Astrocyte (in vitro differentiated cells and primary cell): ENCODE results near the gene DENND6B. TPM values are rescaled to one million over a fixed set of nuclear protein-coding genes. Genes with fewer than 3 reads are reported as not detected.

ENCODE experiments used
- DNase-seq: peaks from one replicate; pipeline ENCODE4 v3.0.0-alpha.2; 2010; ENCODE audit warnings: low read depth
- FAIRE-seq: peaks from 2 replicates; lab custom pipeline; 2011; peaks lifted over from hg19 to GRCh38; lab: Jason Lieb, UNC
- H2AFZ ChIP-seq: 2 replicates; pipeline ENCODE4 v1.6.0; 2012; ENCODE audit warnings: low read depth, low read length, inconsistent platforms
- H3K27ac ChIP-seq: 2 replicates; pipeline ENCODE4 v1.5.1; 2011; ENCODE audit warnings: low read depth, low read length, inconsistent platforms
- H3K27me3 ChIP-seq: 2 replicates; pipeline ENCODE4 v1.6.0; 2011; ENCODE audit warnings: low read length, inconsistent platforms; ENCODE audit not compliant: insufficient read depth
- H3K36me3 ChIP-seq: 2 replicates; pipeline ENCODE4 v1.5.1; 2011; ENCODE audit warnings: low read length, inconsistent platforms; ENCODE audit not compliant: insufficient read depth
- H3K4me1 ChIP-seq: 2 replicates; pipeline ENCODE4 v1.5.1; 2011; ENCODE audit warnings: low read length, inconsistent platforms; ENCODE audit not compliant: insufficient read depth
- H3K4me2 ChIP-seq: 2 replicates; pipeline ENCODE4 v1.6.0; 2012; ENCODE audit warnings: low read length, inconsistent platforms
- H3K4me3 ChIP-seq: 2 replicates; pipeline ENCODE4 v1.5.1; 2011; ENCODE audit warnings: low read depth, mild to moderate bottlenecking, low read length, inconsistent platforms; ENCODE audit not compliant: insufficient read depth
- H3K79me2 ChIP-seq: 2 replicates; pipeline ENCODE4 v1.6.0; 2012; ENCODE audit warnings: mild to moderate bottlenecking, low read length, inconsistent platforms; ENCODE audit not compliant: insufficient read depth
- H3K9ac ChIP-seq: 2 replicates; pipeline ENCODE4 v1.6.0; 2012; ENCODE audit warnings: mild to moderate bottlenecking, low read length, inconsistent platforms
- H3K9me3 ChIP-seq: 2 replicates; pipeline ENCODE4 v1.5.1; 2012; ENCODE audit warnings: low read depth, mild to moderate bottlenecking, low read length, inconsistent platforms; ENCODE audit not compliant: insufficient read depth
- H4K20me1 ChIP-seq: 2 replicates; pipeline ENCODE4 v1.6.0; 2012; ENCODE audit warnings: low read length, inconsistent platforms; ENCODE audit not compliant: insufficient read depth
- H3K27ac Mint-ChIP-seq: one replicate; pipeline ENCODE4 v1.8.0; 2021; ENCODE audit warnings: mild to moderate bottlenecking, mixed read lengths; ENCODE audit not compliant: unreplicated experiment
- H3K27me3 Mint-ChIP-seq: one replicate; pipeline ENCODE4 v1.8.0; 2021; ENCODE audit warnings: low read depth, mixed read lengths; ENCODE audit not compliant: unreplicated experiment
- H3K36me3 Mint-ChIP-seq: one replicate; pipeline ENCODE4 v1.8.0; 2021; ENCODE audit warnings: low read depth, mixed read lengths; ENCODE audit not compliant: unreplicated experiment
- H3K4me1 Mint-ChIP-seq: one replicate; pipeline ENCODE4 v1.8.0; 2021; ENCODE audit warnings: low read depth, mixed read lengths; ENCODE audit not compliant: unreplicated experiment
- H3K4me3 Mint-ChIP-seq: one replicate; pipeline ENCODE4 v1.8.0; 2021; ENCODE audit warnings: mild to moderate bottlenecking, moderate library complexity, mixed read lengths; ENCODE audit not compliant: unreplicated experiment
- H3K9me3 Mint-ChIP-seq: one replicate; pipeline ENCODE4 v1.8.0; 2021; ENCODE audit warnings: mild to moderate bottlenecking, mixed read lengths; ENCODE audit not compliant: unreplicated experiment
- CTCF ChIP-seq: IDR thresholded peaks from 2 replicates; pipeline ENCODE4 v1.5.1; 2011; ENCODE audit warnings: low read depth, mild to moderate bottlenecking, inconsistent platforms, low read length, moderate library complexity; ENCODE audit not compliant: insufficient read depth
- EZH2 ChIP-seq: IDR thresholded peaks from 2 replicates; pipeline ENCODE4 v1.6.1; 2012; ENCODE audit warnings: mild to moderate bottlenecking, low read length, inconsistent platforms; ENCODE audit not compliant: insufficient read depth
- total RNA-seq: library from RNA; stranded (reverse); gene quantifications from 2 replicates; pipeline ENCODE4 v1.2.1, GENCODE V29; 2021

The DENND6B gene
- total RNA-seq, 1 donor from 2014 or later: 5.4 TPM

- H3K36me3 Mint-ChIP-seq: peaks cover 21% of the 10 kb centered on the region
- peaks cover 65% of the 10 kb centered on the region for H4K20me1 ChIP-seq
These were observed 29.4 kb upstream of the DENND6B start for GRCh38 chr22:50356186-50356585.

GRCh38 chr22:50348058-50348457 lies 21.2 kb upstream of the DENND6B start:
- Histone ChIP-seq H3K27me3 (no peaks in the 10 kb centered on the region), H3K36me3 (no peaks in the 10 kb centered on the region), H3K9me3 (no peaks in the 10 kb centered on the region), H3K9ac (no peak overlapping the region), H2AFZ (no peak overlapping the region), H4K20me1 (peaks cover 51% of the 10 kb centered on the region), H3K4me2 (no peak overlapping the region), H3K4me3 (no peak overlapping the region), H3K79me2 (peaks cover 61% of the 10 kb centered on the region), H3K27ac (no peak overlapping the region), H3K4me1 (no peaks in the 10 kb centered on the region)
- DNase-seq: no peak
- FAIRE-seq: no peak
- Mint-ChIP-seq H3K9me3 (no peaks in the 10 kb centered on the region), H3K27me3 (no peaks in the 10 kb centered on the region), H3K4me3 (no peak overlapping the region), H3K4me1 (no peaks in the 10 kb centered on the region), H3K36me3 (peaks cover 4% of the 10 kb centered on the region), H3K27ac (no peak overlapping the region)
- TF ChIP-seq CTCF (no peak), EZH2 (no peak)

More at GRCh38 chr22:50356186-50356585, 29.4 kb upstream of the DENND6B start:
- FAIRE-seq (no peak), DNase-seq (no peak)
- H3K27me3 Mint-ChIP-seq: no peaks in the 10 kb centered on the region
- Histone ChIP-seq H3K4me1 (no peaks in the 10 kb centered on the region), H2AFZ (no peak overlapping the region), H3K27me3 (no peaks in the 10 kb centered on the region), H3K79me2 (peaks cover 77% of the 10 kb centered on the region), H3K4me2 (no peak overlapping the region), H3K4me3 (no peak overlapping the region), H3K27ac (no peak overlapping the region), H3K36me3 (no peaks in the 10 kb centered on the region), H3K9ac (no peak overlapping the region), H3K9me3 (no peaks in the 10 kb centered on the region)
- H3K4me1 Mint-ChIP-seq: peaks cover 4% of the 10 kb centered on the region
- no peak overlapping the region for H3K27ac Mint-ChIP-seq
- peaks cover 4% of the 10 kb centered on the region for H3K9me3 Mint-ChIP-seq
- no peak overlapping the region for H3K4me3 Mint-ChIP-seq
- TF ChIP-seq EZH2 (no peak), CTCF (no peak)

GRCh38 chr22:50347157-50347556 lies 20.3 kb upstream of the DENND6B start:
- H3K27ac ChIP-seq: no peak overlapping the region
- no peak overlapping the region for H3K9ac ChIP-seq
- no peak for DNase-seq
- H4K20me1 ChIP-seq: peaks cover 43% of the 10 kb centered on the region
- no peaks in the 10 kb centered on the region for H3K27me3 Mint-ChIP-seq
- H3K4me1 ChIP-seq: peaks cover 6% of the 10 kb centered on the region
- FAIRE-seq: no peak
- H3K4me3 ChIP-seq: no peak overlapping the region
- H3K79me2 ChIP-seq: peaks cover 56% of the 10 kb centered on the region
- TF ChIP-seq EZH2: no peak
- no peak for TF ChIP-seq CTCF
- H3K4me3 Mint-ChIP-seq: no peak overlapping the region
- H3K4me2 ChIP-seq: peak overlapping the region; percentile 41
- no peaks in the 10 kb centered on the region for H3K36me3 ChIP-seq
- no peaks in the 10 kb centered on the region for H3K4me1 Mint-ChIP-seq
- no peak overlapping the region for H2AFZ ChIP-seq
- no peaks in the 10 kb centered on the region for H3K27me3 ChIP-seq
- no peaks in the 10 kb centered on the region for H3K9me3 Mint-ChIP-seq
- H3K9me3 ChIP-seq: no peaks in the 10 kb centered on the region
- H3K36me3 Mint-ChIP-seq: peaks cover 3% of the 10 kb centered on the region
- H3K27ac Mint-ChIP-seq: no peak overlapping the region
